GM19395 (cell line): Measurements from ENCODE around the gene FIBP.

Experiments used
- ATAC-seq: cut with Tn5 transposase; IDR thresholded peaks from one replicate; pipeline ENCODE4 v1.9.1; 2021; ENCODE audit warnings: mild to moderate bottlenecking, moderate library complexity; ENCODE audit not compliant: unreplicated experiment

FIBP gene

DNA sequence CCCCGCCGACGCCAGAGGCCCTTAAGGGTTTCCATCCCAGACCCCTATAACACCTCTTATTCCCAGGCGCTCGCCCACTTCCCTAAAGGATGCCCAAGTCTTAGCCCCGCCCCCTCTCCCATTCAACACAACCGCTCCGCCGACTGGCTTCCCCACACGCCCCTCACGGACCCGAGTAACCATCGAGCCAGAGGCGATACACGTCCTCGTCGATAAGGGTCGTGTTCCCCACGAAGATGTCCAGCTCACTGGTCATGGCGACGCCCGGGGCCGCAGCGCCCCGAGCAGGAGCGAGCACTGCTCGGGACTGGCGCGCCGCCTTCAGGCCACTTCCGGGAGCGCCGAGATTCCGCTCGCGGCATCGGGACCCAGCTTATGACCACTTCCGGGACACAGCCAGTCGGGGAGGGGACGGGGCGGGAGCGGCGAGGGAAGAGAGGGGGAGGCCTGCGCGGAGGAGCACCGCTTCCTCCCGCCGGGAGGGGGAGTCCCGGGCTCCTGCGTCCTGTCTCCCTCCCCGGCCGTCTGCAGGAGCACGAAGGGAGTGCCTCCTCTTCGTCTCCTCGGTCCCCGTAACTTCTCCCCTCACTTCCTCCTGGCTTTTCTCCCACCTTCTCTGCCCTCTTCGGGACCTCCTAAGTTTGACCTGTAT is at the start of gene FIBP:
TSS of gene FIBP (minus strand) at position 309 of the 652 bp plus-strand sequence. CDS start at position 256, 53 bp downstream.
- ATAC-seq: peak; percentile 46

- ATAC-seq: no peak
These were observed 49.5 kb upstream of the FIBP start for GRCh38 chr11:65937766-65938165.

DNA sequence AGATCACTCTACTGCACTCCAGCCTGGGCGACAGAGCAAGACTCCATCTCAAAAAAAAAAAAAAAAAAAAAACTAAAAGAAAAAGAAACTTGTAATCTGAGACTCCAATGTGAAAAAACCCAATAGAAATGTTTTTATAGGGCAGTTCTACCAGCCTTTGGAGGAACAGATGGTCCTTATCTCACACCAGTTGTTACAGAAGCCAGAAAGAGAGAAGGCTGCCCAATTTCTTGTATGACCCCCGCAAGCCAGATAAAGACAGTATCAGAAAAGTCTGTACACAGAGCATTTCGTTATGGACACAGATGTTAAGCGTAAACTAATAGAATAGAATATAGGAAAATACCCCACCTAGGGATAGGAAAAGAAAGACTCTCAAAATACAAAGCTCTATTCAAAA is 45.7 kb upstream of the FIBP start:
- ATAC-seq: no peak

DNA sequence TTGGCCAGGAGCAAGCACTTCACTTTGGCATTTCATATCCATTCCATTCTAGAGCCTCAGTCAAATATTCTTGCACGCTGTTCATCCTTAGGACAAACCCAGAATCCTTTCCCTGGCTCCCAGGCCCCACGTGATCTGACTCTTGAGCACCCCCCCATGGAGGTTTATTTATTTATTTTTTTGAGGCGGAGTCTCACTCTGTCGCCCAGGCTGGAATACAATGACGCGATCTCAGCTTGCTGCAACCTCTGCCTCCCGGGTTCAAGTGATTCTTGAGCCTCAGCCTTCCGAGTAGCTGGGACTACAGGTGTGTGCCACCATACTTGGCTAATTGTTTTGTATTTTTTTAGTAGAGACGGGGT is 44.3 kb upstream of the FIBP start:
- no peak for ATAC-seq

DNA sequence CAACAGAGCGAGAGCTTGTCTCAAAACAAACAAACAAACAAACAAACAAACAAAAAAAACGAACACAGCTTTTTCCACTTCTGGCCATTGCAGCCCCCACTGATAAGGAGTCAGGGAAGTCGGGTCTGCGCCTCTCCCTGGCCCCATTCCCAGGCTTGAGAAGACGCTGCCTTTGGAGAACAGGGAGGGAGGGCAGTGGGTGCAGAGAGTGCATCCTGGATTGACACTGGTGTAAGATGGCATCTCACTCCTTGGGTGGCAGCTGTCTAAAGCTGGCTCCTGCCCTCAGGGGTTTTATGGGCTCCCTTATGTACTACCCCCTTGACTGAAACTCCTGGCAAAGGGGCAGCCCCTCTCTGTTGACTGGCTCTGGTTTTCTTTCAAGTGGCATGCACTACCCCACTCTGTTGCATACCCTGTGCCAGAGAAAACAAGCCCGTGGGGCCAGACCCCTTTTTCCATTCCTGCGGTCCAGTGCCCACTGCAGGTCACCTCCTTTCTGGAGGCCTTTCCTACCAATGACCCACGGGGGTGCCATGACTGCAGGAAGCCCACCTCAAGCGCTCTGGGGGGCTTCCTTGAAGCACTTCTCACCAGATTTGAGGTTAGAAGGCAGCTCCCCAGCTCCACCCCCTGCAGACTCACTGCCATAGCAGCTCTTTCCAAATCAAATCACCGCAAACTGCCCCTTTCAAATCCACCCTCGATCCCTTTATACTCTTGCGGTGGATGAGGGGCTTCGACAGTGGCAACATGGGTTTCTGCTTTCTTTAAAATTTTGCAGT is 43.7 kb upstream of the FIBP start:
- ATAC-seq: no peak

DNA sequence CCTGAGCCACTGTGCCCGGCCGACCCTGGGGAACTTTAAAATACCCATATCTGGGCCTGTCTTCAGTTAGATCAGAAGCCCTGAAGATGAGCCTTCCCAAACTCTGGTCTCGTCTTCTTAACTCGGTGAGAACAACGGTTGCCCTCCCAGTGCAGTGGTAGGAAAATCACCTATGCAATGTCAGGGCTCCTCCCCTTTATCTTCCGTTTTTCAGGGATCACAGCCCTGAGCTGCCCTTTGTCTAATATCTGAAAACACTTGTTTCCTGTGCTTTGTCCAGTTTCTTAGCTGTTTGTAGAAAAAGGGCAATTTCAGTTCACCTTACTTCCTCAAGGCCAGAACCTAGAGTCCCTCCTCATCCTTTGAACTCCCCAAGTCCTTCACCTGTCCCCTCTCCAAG is 40.4 kb upstream of the FIBP start:
- no peak for ATAC-seq

DNA sequence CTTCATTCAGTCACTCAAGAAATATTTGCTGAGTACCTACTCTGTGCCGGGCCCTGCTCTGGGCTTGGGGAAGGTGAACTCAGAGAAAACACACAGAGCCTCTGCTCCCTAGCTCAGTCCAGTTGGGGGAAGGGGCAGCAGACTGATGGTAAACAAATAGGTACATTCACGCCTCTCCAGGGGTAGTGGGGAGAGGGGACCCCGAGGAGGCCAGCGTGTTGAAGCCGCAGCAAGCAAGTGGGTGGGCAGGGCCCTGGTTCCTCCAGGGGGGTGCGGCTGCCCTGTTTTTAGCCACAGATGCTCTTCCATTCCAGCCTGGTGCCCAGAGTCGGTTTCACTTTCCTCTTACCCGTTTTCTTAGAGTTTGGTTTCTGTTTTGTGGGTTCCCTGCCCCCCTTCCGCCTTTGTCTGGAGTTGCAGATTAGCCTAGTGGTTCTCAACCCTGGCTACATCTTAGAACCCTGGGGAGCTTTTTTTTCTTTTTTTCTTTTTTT is 39.7 kb upstream of the FIBP start:
- no peak for ATAC-seq

DNA sequence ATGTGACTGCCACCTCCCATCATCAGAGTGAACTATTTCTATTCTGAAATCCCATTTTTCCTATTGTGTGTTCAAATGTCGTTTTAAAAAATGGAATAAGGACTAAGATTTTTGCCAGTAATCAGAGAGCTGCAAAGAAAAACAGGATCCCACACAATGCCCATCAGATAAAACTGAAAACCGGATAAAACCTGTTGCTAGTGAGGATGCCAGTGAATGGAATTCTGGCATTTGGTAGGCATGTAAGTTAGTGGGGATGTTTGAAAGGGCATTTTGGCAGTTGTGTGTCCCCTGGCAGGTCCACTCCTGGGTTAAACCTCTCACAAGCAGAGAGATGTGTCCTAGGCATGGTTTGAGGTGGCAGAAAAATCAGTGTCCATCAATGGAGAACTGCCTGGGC is 37.1 kb upstream of the FIBP start:
- ATAC-seq: no peak

- ATAC-seq: no peak
These were observed 34.3 kb upstream of the FIBP start for GRCh38 chr11:65922565-65922964.

DNA sequence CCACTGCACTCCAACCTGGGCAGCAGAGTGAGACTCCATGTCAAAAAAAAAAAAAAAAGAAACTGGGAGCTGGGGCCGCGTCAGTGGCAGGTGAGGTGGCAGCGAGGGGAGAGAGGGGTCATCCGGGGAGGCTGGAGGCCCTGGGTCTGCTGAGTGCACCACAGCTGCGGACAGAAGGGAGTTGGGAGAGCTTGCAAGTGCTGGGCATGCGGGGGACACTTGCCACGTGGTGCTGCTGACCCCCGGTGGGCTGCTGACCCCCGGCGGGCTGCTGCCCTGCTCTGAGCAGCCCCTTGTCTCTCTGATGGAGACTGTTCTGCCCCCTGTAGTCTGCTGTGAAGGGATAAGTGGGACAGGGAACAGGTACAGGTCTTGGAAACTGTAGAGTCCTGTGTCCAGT is 33.6 kb upstream of the FIBP start:
- no peak for ATAC-seq

DNA sequence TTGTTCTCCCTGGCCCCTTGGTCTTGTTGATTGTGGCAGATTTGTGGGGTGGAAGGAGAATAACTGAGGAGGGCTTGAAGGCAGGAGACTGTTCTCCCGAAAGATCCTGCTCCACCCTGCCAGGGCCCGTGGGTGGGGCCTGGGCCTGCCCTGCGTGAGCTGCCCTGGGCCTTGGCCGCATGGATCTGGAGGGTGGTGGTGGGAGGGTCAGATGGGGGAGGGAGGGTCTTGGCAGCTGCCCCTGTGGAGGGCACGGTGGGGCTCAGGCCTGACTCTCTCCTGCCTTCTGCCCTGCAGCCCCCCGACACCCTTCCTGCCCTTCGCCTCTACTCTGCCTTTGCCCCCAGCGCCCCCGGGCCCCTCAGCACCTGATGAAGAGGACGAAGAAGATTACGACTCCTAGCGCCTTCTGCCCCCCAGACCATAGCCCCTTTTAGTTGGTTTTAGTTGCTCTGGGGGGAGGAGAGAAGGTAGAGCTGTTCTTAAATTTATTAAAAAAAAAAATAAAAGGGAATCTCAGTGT is 32.8 kb upstream of the FIBP start:
- no peak for ATAC-seq

DNA sequence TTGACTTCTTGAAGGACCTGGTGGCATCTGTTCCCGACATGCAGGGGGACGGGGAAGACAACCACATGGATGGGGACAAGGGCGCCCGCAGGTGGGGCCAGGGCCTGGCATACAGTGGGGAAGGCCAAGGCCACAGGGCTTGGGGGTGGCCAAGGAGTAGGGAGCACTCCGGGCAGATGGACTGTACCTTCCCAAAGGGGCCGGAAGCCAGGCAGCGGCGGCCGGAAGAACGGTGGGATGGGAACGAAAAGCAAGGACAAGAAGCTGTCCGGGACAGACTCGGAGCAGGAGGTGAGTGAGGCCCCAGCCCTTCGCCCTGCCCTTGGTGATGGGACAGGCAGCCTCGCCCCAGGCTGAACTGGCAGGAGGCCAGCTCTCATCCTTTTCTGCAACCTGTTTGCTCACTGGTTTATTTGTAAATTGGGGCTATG is 32.1 kb upstream of the FIBP start:
- ATAC-seq: no peak

DNA sequence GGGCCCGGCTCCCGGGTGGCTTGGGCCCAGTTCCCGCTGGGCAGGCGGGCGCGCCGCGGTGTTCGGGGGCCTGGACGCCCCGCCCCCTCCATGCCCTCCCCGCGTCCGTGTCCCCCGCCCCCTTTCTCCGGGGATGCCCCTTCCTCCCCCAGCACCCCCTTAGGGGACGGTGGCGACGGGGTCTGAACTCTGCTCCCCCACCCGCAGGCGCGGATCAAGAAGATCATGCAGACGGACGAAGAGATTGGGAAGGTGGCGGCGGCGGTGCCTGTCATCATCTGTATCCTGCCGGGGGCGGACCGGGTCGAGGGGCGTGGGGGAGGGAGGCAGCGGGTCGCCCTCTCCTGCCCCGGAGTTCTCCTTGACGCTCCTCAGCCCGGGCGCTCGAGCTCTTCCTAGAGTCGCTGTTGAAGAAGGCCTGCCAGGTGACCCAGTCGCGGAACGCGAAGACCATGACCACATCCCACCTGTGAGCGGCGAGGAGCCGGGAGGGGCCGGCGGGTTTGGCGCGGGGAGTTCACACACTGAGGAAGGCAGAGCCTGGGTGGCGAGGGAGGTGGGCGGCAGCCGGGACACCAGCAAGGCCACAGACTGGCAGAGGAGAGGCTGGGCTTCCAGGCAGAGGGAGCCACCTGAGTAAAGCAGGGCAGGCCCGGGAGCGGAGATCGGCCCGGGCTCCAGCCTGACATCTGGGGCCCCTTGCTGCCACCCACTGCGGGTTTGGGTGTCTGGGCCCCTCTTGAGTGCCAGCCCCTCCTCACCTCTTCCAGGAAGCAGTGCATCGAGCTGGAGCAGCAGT is 31.5 kb upstream of the FIBP start:
- peak; percentile 39 for ATAC-seq

DNA sequence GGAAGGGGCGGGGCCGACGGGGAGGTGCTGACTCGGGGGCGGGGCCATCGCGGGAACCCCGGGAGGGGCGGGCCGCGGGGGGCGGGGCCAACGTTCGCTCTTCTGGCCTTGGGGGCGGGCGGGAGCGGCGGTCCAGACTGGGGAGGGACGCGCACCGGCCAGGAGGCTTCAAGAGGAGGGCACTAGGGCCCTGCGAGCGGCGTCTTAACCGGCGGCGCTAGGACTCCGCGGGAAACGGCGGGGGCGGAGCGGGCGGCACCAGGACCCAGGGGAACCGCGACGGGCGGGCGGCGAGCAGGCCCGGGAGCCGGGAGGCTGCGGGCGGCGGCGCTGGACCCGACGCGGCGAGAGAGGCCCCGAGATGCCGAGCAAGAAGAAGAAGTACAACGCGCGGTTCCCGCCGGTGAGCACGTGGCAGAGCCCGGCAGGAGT is 30.9 kb upstream of the FIBP start, which contains the start of gene DRAP1:
TSS of gene DRAP1 (plus strand) at position 286 of the 432 bp plus-strand sequence. CDS start at position 362, 76 bp downstream.
- peak; percentile 82 for ATAC-seq

DNA sequence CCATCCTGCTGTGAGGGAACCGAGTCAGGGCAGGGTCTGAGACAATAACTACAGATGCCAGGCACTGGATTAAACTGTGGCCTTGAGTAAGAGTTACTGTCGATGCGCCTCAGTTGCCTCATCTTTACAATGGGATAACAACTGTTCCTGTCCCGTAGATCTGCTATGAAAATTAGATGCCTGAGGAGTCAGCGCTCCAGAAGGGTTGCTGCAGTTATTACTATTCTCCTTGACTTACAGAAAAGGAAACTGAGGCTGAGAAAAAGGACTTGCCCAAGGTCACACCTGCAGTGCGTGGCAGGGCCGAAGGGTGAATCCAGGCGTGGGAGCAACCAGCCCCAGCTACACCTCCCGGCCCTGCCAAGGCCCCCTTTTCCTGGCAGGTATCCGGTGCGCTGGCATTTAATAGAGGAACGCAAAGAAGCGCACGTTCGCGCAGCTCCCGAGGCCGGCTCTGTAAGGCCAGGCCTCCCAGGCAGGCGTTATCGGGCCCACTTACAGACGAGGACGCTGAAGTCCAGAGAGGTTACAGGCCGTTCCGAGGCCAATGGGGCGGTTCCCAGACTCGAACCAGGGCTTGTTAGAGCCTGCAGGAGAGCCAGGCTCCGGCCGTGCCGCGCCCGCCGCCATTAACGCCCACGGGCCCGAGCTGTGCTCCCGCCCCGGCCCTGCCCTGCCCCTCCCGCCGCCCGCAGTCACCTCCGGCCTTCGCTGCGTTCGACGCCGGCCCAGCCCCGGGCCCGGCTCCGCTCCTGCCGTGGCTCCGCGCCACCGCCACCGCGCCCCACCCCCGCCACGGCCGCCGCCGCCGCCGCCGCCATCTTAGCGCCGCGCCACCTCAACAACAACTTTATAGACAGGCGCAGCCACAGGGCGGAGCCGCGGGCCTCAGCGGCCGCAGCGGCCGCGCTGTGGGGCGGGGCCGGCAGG is 30.2 kb upstream of the FIBP start, which contains the start of gene C11orf68:
TSS of gene C11orf68 (minus strand) at position 852 of the 930 bp plus-strand sequence. CDS start at position 821, 31 bp downstream.
- peak; percentile 55 for ATAC-seq

- ATAC-seq: no peak
These were observed 29.4 kb upstream of the FIBP start for GRCh38 chr11:65917434-65918210.

GRCh38 chr11:65917077-65917433 is 28.8 kb upstream of the FIBP start:
- no peak for ATAC-seq

GRCh38 chr11:65916391-65916790 is 28.1 kb upstream of the FIBP start:
- ATAC-seq: no peak

DNA sequence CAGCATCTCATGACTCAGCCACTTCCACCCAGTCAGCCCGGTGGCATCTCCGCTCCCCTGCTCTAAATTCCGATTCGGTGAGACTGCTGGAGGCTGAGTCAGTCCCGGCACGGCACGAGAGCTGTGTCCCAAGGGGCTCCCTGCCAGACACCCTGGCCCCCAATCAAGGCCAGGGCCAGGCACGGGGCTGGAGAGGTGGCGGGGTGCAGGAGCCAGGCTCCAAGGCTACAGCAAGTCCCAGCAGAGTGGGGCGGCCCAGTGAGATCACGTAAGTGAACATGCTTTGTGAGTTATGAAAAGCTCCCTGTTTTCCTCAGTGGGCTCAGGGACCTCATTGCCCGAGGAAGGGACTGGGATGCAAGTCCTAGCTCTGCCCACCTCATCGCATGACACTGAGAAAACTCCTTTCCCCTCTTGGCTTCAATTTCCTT is 27.6 kb upstream of the FIBP start:
- ATAC-seq: no peak
